Measurements from ENCODE around the gene CDKN2AIP.

The CDKN2AIP gene
- long read RNA-seq, transcript CDKN2AIP-201 (3 exons, 2,646 nt): minor isoform, 41 of 143 reads
- long read RNA-seq, transcript CDKN2AIP-203 (3 exons, 2,721 nt): major isoform, 97 of 143 reads
- long read RNA-seq, partial matches to known transcripts: 1 of 143 reads
- long read RNA-seq, other reads (novel, unspliced or antisense): 3 of 143 reads

GRCh38 chr4:183444214-183445096, at the start of gene CDKN2AIP:
CDKN2AIP (plus strand) TSS chr4:183444636; CDS start chr4:183444798, 162 bp downstream.
- Histone ChIP-seq H3K27me3 (ENCODE audit: insufficient read depth, poor library complexity, severe bottlenecking) (no peaks in the 10 kb centered on the region), H3K4me3 (replicated peaks; ENCODE audit: insufficient read depth, low read length) (peak within 1 kb of the TSS; percentile 68), H3K27ac (replicated peaks) (peak within 1 kb of the TSS; percentile 94)
- TF ChIP-seq POLR2AphosphoS5 (IDR thresholded peaks at IDR 0.05; ENCODE audit: low read depth) (peak; percentile 89), SPI1 (IDR thresholded peaks at IDR 0.05; ENCODE audit: borderline replicate concordance, low read depth) (peak; percentile 79; the same call in 1 of the 2 replicates), REST (IDR thresholded peaks at IDR 0.05; ENCODE audit: insufficient replicate concordance, low read depth) (peak; percentile 55), GABPA (IDR thresholded peaks at IDR 0.05; ENCODE audit: low read depth) (peak; percentile 57), CTCF (IDR thresholded peaks at IDR 0.05; ENCODE audit: insufficient read depth, low read length) (no peak)
- DNase-seq (ENCODE audit: low read depth in 1 of 2, low spot score in 1 of 2): peak; percentile 78 to 93

- no peak overlapping the region for H3K4me3 ChIP-seq (replicated peaks; ENCODE audit: insufficient read depth, low read length)
- no peaks in the 10 kb centered on the region for H3K27me3 ChIP-seq (ENCODE audit: insufficient read depth, poor library complexity, severe bottlenecking)
- DNase-seq (ENCODE audit: low read depth in 1 of 2, low spot score in 1 of 2): no peak
- TF ChIP-seq POLR2AphosphoS5 (IDR thresholded peaks at IDR 0.05; ENCODE audit: low read depth) (no peak), CTCF (IDR thresholded peaks at IDR 0.05; ENCODE audit: insufficient read depth, low read length) (no peak), SPI1 (IDR thresholded peaks at IDR 0.05; ENCODE audit: borderline replicate concordance, low read depth) (no peak), GABPA (IDR thresholded peaks at IDR 0.05; ENCODE audit: low read depth) (no peak), REST (IDR thresholded peaks at IDR 0.05; ENCODE audit: insufficient replicate concordance, low read depth) (no peak)
- H3K27ac ChIP-seq (replicated peaks): no peak overlapping the region
Observed at GRCh38 chr4:183395395-183395794, 49.0 kb upstream of the CDKN2AIP start.

GRCh38 chr4:183396227-183396637, 48.2 kb upstream of the CDKN2AIP start:
- Histone ChIP-seq H3K27me3 (ENCODE audit: insufficient read depth, poor library complexity, severe bottlenecking) (no peaks in the 10 kb centered on the region), H3K4me3 (replicated peaks; ENCODE audit: insufficient read depth, low read length) (no peak overlapping the region), H3K27ac (replicated peaks) (no peak overlapping the region)
- peak; percentile 30 to 52 for DNase-seq (ENCODE audit: low read depth in 1 of 2, low spot score in 1 of 2)
- TF ChIP-seq SPI1 (IDR thresholded peaks at IDR 0.05; ENCODE audit: borderline replicate concordance, low read depth) (peak; percentile 67), POLR2AphosphoS5 (IDR thresholded peaks at IDR 0.05; ENCODE audit: low read depth) (no peak), REST (IDR thresholded peaks at IDR 0.05; ENCODE audit: insufficient replicate concordance, low read depth) (no peak), GABPA (IDR thresholded peaks at IDR 0.05; ENCODE audit: low read depth) (no peak), CTCF (IDR thresholded peaks at IDR 0.05; ENCODE audit: insufficient read depth, low read length) (no peak)

Measured in HL-60 (cell line).